ENCODE measurements around the gene ATP8B1.
"Not testable (repeated sequence)": the region's sequence is repeated elsewhere in the genome, so short reads cannot be mapped to it uniquely, and the experiment has no call there.

Gene ATP8B1

GRCh38 chr18:57762686-57763085 lies 40.4 kb downstream of the ATP8B1 start:
- no peak for DNase-seq

GRCh38 chr18:57759650-57760049 lies 43.5 kb downstream of the ATP8B1 start:
- no peak for DNase-seq

- DNase-seq: no peak
These were observed 47.5 kb downstream of the ATP8B1 start for GRCh38 chr18:57755473-57756067.

- no peak for DNase-seq
These were observed 48.4 kb downstream of the ATP8B1 start for GRCh38 chr18:57754577-57755338.

GRCh38 chr18:57753063-57753462 lies 50.1 kb downstream of the ATP8B1 start:
- DNase-seq: no peak

GRCh38 chr18:57749604-57749970 lies 53.5 kb downstream of the ATP8B1 start:
- DNase-seq: no peak

- DNase-seq: no peak
These were observed 54.1 kb downstream of the ATP8B1 start for GRCh38 chr18:57748770-57749603.

- no peak for DNase-seq
These were observed 55.1 kb downstream of the ATP8B1 start for GRCh38 chr18:57747809-57748680.

- DNase-seq: no peak
These were observed 58.9 kb downstream of the ATP8B1 start for GRCh38 chr18:57744211-57744694.

- no peak for DNase-seq
These were observed 60.1 kb downstream of the ATP8B1 start for GRCh38 chr18:57743008-57743407.

GRCh38 chr18:57741273-57741672 lies 61.8 kb downstream of the ATP8B1 start:
- no peak for DNase-seq

GRCh38 chr18:57738078-57738477 lies 65.0 kb downstream of the ATP8B1 start:
- no peak for DNase-seq

- no peak for DNase-seq
These were observed 65.6 kb downstream of the ATP8B1 start for GRCh38 chr18:57737400-57738060.

- not testable (repeated sequence) for DNase-seq
These were observed 68.1 kb downstream of the ATP8B1 start for GRCh38 chr18:57735042-57735441.

- no peak for DNase-seq
These were observed 69.3 kb downstream of the ATP8B1 start for GRCh38 chr18:57733861-57734260.

GRCh38 chr18:57730146-57730545 lies 73.0 kb downstream of the ATP8B1 start:
- DNase-seq: no peak

- no peak for DNase-seq
These were observed 74.1 kb downstream of the ATP8B1 start for GRCh38 chr18:57728941-57729511.

GRCh38 chr18:57727952-57728807 lies 74.9 kb downstream of the ATP8B1 start:
- DNase-seq: no peak

GRCh38 chr18:57719211-57719935 lies 83.7 kb downstream of the ATP8B1 start:
- not testable (repeated sequence) for DNase-seq

- DNase-seq: no peak
These were observed 86.6 kb downstream of the ATP8B1 start for GRCh38 chr18:57716549-57716948.
